OCI-LY1 (cell line): ENCODE data around the gene MTPN.

Source experiments
- H2AFZ ChIP-seq: fragments of 200-600 bp; sonication (generic), shearing (Covaris generic); 2 replicates; pipeline ENCODE4 v1.6.0; 2014; ENCODE audit warnings: antibody characterized with exemption, mild to moderate bottlenecking, low read length
- H3F3A ChIP-seq: fragments of 200-600 bp; sonication (generic), shearing (Covaris generic); 2 replicates; pipeline ENCODE4 v1.6.0; 2014; ENCODE audit warnings: mild to moderate bottlenecking, antibody characterized with exemption, low read length, moderate library complexity; ENCODE audit not compliant: insufficient read depth
- H3K27ac ChIP-seq: fragments of 200-600 bp; sonication (generic); 2 replicates; pipeline ENCODE4 v1.5.1; 2014; ENCODE audit warnings: low read length, mixed run types, mild to moderate bottlenecking, low read depth; ENCODE audit not compliant: poor library complexity, severe bottlenecking
- H3K27me3 ChIP-seq: fragments of 200-600 bp; sonication (generic); 2 replicates; pipeline ENCODE4 v1.6.0; 2014; ENCODE audit warnings: antibody characterized with exemption, mild to moderate bottlenecking, low read length, moderate library complexity; ENCODE audit not compliant: insufficient read depth
- H3K36me3 ChIP-seq: fragments of 200-600 bp; sonication (generic); 2 replicates; pipeline ENCODE4 v1.6.1; 2014; ENCODE audit warnings: mild to moderate bottlenecking, antibody characterized with exemption, low read length, moderate library complexity, mixed read lengths; ENCODE audit not compliant: insufficient read depth
- H3K4me1 ChIP-seq: fragments of 200-600 bp; sonication (generic); 2 replicates; pipeline ENCODE4 v1.5.1; 2014; ENCODE audit warnings: mild to moderate bottlenecking, low read length, moderate library complexity; ENCODE audit not compliant: insufficient read depth, severe bottlenecking
- H3K4me2 ChIP-seq: fragments of 200-600 bp; sonication (generic), shearing (Covaris generic); 2 replicates; pipeline ENCODE4 v1.6.1; 2014; ENCODE audit warnings: low read length
- H3K4me3 ChIP-seq: fragments of 200-600 bp; sonication (generic); 2 replicates; pipeline ENCODE4 v1.5.1; 2014; ENCODE audit warnings: low read length, low read depth, mild to moderate bottlenecking, mixed read lengths; ENCODE audit not compliant: poor library complexity, severe bottlenecking
- H3K79me2 ChIP-seq: fragments of 200-600 bp; shearing (Covaris generic); 2 replicates; pipeline ENCODE4 v1.6.1; 2016; ENCODE audit warnings: mixed run types, low read length, mixed read lengths; ENCODE audit not compliant: insufficient read depth
- H3K9ac ChIP-seq: fragments of 200-600 bp; sonication (generic), shearing (Covaris generic); 2 replicates; pipeline ENCODE4 v1.6.1; 2014; ENCODE audit warnings: mild to moderate bottlenecking, low read length, mixed read lengths
- H3K9me2 ChIP-seq: fragments of 200-600 bp; sonication (generic), shearing (Covaris generic); 2 replicates; pipeline ENCODE4 v1.6.1; 2014; ENCODE audit warnings: low read depth, mild to moderate bottlenecking, low read length, mixed read lengths
- H3K9me3 ChIP-seq: fragments of 200-600 bp; shearing (Covaris generic); 2 replicates; pipeline ENCODE4 v1.6.1; 2014; ENCODE audit warnings: low read length, mixed read lengths
- H4K20me1 ChIP-seq: fragments of 200-600 bp; sonication (generic), shearing (Covaris generic); 2 replicates; pipeline ENCODE4 v1.6.0; 2016; ENCODE audit warnings: mild to moderate bottlenecking, low read length; ENCODE audit not compliant: insufficient read depth
- CTCF ChIP-seq: fragments of 200-600 bp; sonication (generic), shearing (Covaris generic); IDR thresholded peaks from 2 replicates; pipeline ENCODE4 v1.5.1; 2017; ENCODE audit warnings: mild to moderate bottlenecking, antibody characterized with exemption, low read length, moderate library complexity, mixed read lengths
- EZH2 ChIP-seq: fragments of 200-600 bp; sonication (generic), shearing (Covaris generic); IDR thresholded peaks from 2 replicates; pipeline ENCODE4 v1.8.0; 2017; ENCODE audit warnings: borderline replicate concordance, mixed run types, mild to moderate bottlenecking, antibody characterized with exemption, low read length, moderate library complexity, mixed read lengths

MTPN gene

GRCh38 chr7:135894816-135895215 is 82.3 kb downstream of the MTPN start:
- Histone ChIP-seq H3K9me2 (no peaks in the 10 kb centered on the region), H3K79me2 (no peaks in the 10 kb centered on the region), H3K4me1 (no peaks in the 10 kb centered on the region), H3K9me3 (no peaks in the 10 kb centered on the region), H3K4me2 (no peak overlapping the region), H4K20me1 (no peaks in the 10 kb centered on the region), H3K9ac (no peak overlapping the region), H3K4me3 (no peak overlapping the region), H3F3A (no peaks in the 10 kb centered on the region), H3K27me3 (no peaks in the 10 kb centered on the region), H3K27ac (no peak overlapping the region), H2AFZ (no peak overlapping the region), H3K36me3 (no peaks in the 10 kb centered on the region)
- TF ChIP-seq CTCF (no peak), EZH2 (no peak)

GRCh38 chr7:135889823-135890222 is 87.3 kb downstream of the MTPN start:
- TF ChIP-seq EZH2 (no peak), CTCF (no peak)

GRCh38 chr7:135888740-135889139 is 88.4 kb downstream of the MTPN start:
- Histone ChIP-seq H3K4me1 (no peaks in the 10 kb centered on the region), H2AFZ (no peak overlapping the region), H3K4me2 (no peak overlapping the region), H3K9me2 (no peaks in the 10 kb centered on the region), H3K9me3 (no peaks in the 10 kb centered on the region), H3K27ac (no peak overlapping the region), H3K27me3 (no peaks in the 10 kb centered on the region; the same call in 1 of the 2 replicates), H3K9ac (no peak overlapping the region), H3K79me2 (no peaks in the 10 kb centered on the region), H3F3A (no peaks in the 10 kb centered on the region), H3K4me3 (no peak overlapping the region), H3K36me3 (no peaks in the 10 kb centered on the region), H4K20me1 (no peaks in the 10 kb centered on the region)
- TF ChIP-seq EZH2 (no peak), CTCF (no peak)

More at GRCh38 chr7:135889823-135890222, 87.3 kb downstream of the MTPN start:
- Histone ChIP-seq H3K27me3 (no peaks in the 10 kb centered on the region; the same call in 1 of the 2 replicates), H3K4me3 (no peak overlapping the region), H2AFZ (no peak overlapping the region), H3K36me3 (no peaks in the 10 kb centered on the region), H3K4me2 (no peak overlapping the region), H3F3A (no peaks in the 10 kb centered on the region), H3K9me3 (no peaks in the 10 kb centered on the region), H3K4me1 (no peaks in the 10 kb centered on the region), H3K79me2 (no peaks in the 10 kb centered on the region), H3K9ac (no peak overlapping the region), H3K9me2 (no peaks in the 10 kb centered on the region), H3K27ac (no peak overlapping the region), H4K20me1 (no peaks in the 10 kb centered on the region)
